ENCODE measurements around the gene IQCF6.
"Not testable (repeated sequence)": the region's sequence is repeated elsewhere in the genome, so short reads cannot be mapped to it uniquely, and the experiment has no call there.

Gene IQCF6

DNA sequence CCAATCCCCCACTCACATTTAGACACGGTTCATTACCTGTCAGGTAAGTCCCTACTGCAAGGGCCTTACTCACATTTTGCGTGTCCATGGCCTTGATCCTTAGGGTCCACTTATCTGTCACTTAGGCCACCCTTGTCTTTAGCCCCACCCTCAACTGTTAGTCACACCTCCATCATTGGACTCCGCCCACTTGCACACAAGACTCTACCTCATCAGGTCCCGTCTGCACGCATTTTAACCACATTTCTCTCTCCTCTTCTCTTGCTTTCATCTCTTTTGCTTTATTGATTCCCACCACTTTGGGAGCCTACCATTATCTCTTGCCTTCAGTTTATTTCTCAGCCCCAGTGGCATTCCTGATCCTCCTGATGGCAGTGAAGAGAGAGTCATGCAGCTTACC is at the start of gene IQCF6:
IQCF6 (minus strand) TSS at position 101 of the 400 bp plus-strand sequence; CDS start at position 88, 13 bp downstream.
- DNase-seq (ENCODE audit: low read depth in 1 of 2, low spot score in 1 of 2) = no peak

DNA sequence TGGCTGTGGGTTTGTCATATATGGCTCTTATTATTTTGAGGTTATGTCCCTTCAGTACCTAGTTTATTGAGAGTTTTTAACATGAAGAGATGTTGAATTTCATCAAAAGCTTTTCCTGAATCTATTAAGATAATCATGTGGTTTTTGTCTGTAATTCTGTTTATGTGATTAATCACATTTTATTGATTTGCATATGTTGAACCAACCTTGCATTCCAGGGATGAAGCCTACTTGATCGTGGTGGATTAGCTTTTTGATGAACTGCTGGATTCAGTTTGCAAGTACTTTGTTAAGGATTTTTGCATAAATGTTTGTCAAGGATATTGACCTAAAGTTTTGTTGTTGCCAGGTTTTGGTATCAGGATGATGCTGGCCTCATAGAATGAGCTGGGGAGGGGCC is 49.3 kb upstream of the IQCF6 start:
- DNase-seq (ENCODE audit: low read depth in 1 of 2, low spot score in 1 of 2) = no peak

DNA sequence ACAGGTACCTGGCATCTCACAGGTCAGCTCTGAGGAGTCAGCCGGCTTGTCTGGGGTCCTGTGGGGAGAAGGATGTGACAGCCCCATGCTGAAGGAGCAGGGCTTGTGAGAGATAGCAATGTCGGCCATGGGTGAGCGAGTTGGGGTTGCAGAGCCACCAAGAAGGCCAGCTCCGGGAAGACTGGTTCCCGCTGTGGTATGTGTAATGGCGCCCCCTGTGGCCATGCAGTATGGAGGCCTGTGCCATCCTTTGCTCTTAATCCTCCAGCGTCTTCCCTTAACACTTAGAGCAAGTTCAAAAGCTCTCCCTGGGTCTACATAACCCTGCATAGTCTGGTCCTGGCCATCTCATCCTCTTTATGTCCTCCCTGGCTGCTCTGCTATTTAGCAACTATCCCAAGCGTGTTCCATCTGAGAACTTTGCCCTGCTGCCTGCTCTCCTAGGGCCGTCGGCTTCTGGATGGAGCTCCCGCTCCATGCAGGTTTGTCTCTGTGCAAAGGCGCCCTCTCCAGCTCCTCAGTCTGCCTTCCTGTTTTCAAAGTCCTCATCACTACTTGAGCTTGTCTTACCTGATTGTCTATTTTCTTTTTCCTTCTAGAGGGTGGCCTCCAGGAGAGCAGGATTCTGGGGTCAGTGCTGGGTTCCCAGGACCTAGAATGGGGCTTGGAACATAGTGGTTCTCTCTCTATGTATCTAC is 40.8 kb upstream of the IQCF6 start:
- DNase-seq (ENCODE audit: low read depth in 1 of 2, low spot score in 1 of 2) = no peak

DNA sequence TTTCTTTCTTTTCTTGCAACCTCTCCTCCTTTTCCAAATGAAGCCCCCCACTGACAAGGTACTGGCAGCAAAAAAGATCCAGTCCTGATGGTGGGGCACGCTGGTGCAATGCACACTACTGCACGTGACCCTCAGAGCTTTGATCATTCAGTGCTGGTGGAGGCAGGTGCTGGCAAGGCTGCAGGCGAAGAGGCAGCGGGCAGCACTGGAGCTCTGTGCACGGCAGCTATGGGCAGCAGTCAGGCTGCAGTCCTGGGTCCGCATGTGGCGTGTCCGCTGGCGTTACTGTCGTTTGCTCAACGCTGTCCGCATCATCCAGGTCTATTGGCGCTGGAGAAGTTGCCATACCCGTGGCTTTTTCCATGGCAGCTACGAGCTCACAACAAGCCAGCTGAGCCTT is 40.1 kb upstream of the IQCF6 start:
- DNase-seq (ENCODE audit: low read depth in 1 of 2, low spot score in 1 of 2) = no peak

DNA sequence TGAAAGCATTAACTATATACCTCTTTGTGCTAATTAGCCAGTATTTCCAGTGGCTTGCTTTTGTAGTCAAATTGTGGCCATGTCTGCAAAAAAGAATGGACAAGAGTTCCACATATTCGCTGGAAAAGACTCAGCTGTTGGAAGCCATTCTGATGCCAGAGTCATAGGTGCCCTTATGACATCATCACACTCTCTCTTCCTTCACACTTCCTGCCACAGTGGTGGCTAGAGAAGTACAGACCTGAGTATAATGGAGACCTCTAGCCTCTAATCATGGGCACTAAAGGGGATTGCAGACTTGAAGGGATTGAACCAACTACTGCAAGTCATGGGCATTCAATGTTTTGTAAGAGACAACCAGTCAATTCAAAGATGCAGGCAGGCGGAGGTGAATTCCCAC is 38.3 kb upstream of the IQCF6 start:
- DNase-seq (ENCODE audit: low read depth in 1 of 2, low spot score in 1 of 2) = no peak

DNA sequence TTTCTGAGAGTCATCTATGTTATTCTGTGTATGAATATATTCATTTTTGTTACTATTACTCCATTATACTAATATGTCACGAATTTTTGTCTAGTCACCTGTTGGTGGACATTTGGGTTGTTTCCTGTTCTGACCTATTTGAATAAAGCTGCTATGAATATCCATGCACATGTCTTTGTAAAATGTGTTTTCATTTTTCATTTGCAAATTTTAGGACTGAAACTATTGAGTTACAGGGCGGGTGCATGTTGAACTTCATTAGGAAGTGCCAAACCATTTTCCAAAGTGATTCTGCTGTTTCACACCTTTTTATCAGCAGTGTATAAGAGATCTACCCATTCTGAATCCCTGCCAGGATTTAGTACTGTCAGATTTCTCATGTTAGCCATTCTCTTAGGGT is 37.7 kb upstream of the IQCF6 start:
- no peak for DNase-seq (ENCODE audit: low read depth in 1 of 2, low spot score in 1 of 2)

DNA sequence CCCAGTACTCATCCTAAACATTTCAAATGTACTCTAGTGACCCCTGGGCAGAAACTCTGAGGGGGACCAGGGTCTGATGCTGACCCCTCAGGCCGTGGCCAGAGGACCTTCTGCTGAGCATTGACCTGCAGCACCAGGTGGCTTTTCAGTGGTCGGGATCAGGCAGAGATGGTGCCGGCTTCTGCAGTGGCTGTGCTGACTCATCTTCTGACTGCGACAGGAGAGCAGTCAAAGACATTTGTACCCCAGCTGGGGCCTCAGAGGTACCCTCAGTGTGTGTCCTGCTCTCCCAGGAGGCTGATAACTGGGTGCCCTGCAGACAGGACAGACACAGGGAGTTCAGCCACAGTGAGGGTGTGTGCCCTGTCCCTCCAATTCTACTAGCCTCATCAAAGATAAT is 36.6 kb upstream of the IQCF6 start:
- no peak for DNase-seq (ENCODE audit: low read depth in 1 of 2, low spot score in 1 of 2)

DNA sequence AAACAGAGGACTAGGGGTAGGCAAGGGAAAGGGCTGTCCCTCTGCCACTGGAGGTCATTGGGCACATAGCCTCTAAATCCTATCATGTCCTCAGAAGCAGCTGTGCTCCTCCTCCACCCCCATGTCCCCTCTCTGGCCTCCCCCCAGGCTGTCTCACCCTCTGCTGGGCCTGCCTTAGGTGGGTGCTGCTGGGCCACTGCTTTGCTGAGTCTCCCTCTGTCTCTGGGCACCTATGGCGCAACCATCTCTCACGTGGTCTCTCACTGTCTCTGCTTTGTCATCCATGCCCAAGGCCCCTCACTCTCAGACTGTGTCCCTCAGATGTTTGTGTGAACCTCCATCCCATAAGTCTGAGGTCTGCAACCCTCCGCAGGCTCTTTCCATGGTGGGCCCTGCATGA is 35.0 kb upstream of the IQCF6 start:
- DNase-seq (ENCODE audit: low read depth in 1 of 2, low spot score in 1 of 2) = no peak

DNA sequence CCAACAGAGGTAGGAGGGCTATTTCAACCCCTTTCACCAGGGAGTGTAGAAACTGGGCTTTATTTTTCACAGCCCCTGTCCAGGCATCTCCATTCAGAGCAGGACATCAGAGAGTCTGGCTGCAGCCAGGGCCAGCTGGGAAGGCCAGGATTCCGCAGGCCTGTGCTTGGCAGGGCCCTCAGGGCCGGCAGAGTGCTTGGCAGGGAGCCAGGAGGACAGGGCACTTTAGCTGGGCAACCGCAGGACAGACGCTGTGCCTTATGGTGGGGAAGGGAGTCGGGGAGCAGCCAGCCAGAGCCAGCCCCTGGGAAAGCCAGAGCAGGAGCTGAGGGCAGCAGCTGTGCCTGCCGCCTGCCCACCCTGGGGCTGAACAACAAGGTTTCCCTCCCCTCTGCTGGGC is 34.5 kb upstream of the IQCF6 start:
- DNase-seq (ENCODE audit: low read depth in 1 of 2, low spot score in 1 of 2) = no peak

DNA sequence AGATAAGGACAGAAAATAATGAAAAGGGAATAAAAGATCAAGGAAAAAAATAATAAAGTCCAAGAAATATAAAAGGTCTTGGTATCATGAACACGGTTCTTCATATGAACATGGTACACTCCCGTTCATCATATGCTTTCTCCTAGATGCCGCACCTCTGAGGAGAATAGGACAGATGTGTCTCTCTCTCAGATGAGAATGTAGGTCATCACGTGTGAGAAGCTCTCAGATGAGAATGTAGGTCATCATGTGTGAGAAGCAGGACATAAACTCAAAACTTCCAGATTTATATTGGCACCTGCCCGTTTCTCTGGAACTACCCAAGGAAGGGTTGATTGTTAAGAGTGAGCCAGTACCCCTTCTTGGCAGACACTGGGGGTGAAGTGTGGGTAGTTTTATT is 29.9 kb upstream of the IQCF6 start:
- DNase-seq (ENCODE audit: low read depth in 1 of 2, low spot score in 1 of 2) = no peak

DNA sequence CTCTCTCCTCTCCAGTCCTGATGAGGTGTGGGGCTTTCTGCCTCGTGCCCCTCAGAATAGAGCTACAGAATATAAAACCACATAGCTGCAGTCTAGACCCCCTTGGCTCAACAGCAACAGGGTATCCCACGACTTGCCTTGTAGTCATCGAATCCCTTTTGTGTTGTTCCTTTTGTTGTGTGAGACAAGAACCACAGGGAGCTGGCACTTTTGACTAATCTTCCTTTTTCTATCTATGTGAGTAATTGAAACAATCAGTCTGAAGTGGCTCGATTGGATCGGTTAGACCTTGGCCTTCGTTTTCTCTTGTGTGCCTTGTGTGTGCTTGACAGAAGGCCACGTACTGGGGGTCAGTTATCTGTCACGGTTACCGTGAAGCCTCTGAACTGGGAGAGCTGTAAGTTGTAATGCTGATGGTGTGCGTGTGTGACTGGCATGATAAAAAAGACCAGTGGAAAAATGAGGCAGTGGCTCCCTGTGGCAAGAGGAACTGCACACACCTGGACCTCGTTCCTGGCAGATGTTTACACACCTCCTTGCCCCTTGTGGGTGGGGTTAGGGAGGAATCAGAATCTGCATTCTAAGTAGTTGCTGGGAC is 23.2 kb upstream of the IQCF6 start:
- no peak for DNase-seq (ENCODE audit: low read depth in 1 of 2, low spot score in 1 of 2)

DNA sequence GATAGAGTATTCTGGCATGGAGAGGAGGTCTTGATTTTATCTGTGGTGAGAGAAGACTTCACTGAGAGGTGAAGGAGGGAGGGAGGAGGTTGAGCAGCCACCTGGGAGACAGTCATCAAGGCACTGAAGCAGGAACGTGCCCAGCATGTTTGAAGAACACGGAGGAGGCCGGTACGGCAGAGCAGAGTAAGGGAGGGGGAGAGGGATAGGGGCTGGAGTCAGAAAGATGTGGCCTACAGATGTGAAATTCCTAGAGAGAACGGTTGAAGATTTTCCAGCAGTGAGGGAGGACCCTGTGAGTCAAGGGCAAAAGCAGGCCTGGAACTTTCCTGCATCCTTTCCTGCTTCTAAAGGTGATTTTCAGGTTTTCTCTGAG is 21.7 kb upstream of the IQCF6 start:
- DNase-seq (ENCODE audit: low read depth in 1 of 2, low spot score in 1 of 2) = no peak

DNA sequence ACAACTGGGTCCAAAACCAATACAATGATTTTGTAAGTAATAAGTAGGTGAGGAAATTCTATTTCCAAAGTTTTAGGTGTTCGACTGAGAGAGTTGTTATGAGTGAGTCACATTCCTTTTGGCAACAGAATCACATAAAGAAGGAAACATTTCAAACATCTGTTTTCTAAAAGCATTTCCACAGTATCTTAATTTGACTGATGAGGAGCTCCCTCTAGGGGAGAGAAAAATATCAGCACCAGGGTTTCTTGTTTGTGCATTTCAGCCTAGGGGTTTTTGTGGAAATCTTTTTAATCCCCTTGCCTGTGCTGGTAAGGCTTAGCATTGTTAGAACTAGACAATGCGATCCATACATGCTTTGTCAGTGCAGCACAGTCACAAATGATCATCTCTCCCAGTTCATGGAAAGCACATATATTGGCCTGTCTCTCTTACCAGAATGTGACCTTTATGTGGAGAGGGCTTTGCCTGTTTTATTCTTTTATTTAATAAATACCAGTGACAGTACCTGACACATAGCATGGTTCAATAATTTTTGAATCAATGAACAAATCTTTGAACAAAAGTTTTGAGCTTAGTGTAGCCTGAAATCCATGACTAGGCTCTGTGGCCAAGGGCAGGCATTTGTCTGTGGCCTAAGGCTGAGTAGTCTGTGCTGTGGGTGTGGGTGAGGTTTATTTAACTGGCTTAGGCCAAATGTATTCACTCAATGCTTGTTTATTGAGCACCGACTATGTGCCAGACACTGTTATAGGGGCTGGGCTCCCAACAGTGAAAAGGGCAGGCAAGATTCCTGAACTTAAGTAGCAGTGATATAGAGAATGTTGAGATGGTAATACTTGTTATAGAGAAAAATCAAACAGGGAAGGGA is 21.1 kb upstream of the IQCF6 start:
- no peak for DNase-seq (ENCODE audit: low read depth in 1 of 2, low spot score in 1 of 2)

DNA sequence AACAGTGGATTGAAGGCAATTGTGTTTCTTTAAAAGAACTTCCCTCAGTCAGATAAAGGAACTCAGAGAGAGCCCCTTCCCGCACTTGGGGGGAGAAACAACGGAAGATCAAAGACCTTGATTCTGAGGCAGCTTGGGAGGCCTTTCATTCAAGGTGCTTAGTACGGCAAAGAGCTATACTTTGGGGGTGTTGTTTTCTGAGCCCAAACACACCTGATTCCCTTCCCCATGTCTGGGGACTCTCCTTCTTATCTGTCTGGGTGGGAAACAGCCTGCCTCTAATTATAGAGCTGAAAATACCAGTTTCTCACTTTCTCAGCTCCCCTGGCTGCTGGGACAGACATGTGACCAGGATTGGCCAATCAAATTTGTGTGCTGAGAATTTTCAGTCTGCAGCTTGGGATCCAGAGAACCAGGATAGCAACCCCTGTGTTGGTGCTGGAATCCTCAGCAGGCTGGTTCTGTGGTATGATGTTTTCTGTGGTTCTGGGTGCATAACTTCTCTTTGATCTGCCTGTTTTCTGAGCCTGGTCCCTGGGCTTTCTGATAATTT is 19.4 kb upstream of the IQCF6 start:
- DNase-seq (ENCODE audit: low read depth in 1 of 2, low spot score in 1 of 2) = no peak

DNA sequence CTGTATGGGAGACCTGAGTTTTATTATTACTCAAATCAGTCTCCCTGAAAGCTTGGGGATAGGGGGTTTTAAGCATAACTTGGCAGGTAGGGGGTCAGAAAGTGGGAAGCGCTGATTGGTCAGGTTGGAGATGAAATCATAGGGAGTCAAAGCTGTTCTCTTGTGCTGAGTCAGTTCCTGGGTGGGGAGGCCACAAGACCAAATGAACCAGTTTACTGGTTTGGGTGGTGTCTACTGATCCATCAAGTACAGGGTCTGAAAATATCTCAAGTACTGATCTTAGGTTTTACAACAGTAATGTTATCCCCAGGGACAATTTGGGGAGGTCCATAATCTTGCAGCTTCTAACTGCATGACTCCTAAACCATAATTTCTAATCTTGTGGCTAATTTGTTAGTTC is 17.8 kb upstream of the IQCF6 start:
- DNase-seq (ENCODE audit: low read depth in 1 of 2, low spot score in 1 of 2) = no peak

DNA sequence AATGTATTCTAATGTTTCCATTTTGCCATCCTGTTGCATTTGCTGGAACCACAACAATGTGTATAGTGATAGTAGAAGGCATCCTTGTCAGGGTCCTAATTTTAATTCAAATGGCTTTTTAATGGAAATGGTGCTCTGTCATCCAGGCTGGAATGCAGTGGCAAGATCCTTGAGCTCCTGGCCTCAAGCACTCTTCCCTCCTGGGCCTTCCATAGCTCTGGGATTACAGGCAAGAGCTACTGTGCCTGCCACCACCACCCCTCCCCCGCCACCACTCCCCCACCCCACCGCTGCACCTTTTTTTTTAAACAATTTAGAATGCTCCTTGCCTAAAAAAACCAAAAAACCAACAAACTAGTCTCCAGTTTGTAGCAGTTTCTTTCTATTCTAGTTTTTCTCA is 15.2 kb upstream of the IQCF6 start:
- no peak for DNase-seq (ENCODE audit: low read depth in 1 of 2, low spot score in 1 of 2)

DNA sequence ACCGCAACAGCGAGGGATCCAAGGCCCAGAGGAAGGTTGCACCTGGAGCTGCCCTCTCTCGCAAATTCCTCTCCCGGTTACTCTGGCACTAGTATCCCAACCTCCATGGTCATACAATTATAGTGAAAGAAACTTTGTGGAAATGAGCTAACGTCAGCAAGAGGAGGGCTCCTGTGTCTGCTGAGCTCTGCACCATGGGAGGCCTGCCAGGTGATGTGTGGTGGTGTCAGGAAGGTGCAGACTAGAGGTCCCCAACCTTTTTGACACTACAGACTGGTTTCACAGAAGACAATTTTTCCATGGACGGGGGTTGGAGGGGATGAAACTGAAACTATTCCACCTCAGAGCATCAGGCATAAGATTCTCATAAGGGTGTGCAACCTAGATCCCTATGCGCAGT is 13.2 kb upstream of the IQCF6 start:
- no peak for DNase-seq (ENCODE audit: low read depth in 1 of 2, low spot score in 1 of 2)

DNA sequence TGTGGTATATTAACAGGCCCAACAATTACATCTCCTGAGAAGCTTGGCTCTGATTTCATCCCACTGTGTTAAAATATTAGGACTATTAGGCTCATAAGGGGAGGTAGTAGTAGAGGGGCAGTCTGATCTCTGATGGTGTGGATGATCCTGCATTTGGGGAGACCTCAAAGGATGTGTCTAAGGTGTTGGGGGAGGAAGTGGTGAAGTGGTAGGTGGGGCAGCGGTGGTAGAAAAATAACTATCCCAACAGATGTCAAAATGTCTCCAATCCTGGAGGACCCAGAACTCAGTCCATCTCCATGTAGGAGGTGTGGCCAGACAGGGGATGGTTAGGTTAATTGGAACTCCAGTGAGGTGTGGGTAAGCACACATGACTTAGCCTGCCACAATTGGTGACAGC is 10.4 kb upstream of the IQCF6 start:
- DNase-seq (ENCODE audit: low read depth in 1 of 2, low spot score in 1 of 2) = no peak

DNA sequence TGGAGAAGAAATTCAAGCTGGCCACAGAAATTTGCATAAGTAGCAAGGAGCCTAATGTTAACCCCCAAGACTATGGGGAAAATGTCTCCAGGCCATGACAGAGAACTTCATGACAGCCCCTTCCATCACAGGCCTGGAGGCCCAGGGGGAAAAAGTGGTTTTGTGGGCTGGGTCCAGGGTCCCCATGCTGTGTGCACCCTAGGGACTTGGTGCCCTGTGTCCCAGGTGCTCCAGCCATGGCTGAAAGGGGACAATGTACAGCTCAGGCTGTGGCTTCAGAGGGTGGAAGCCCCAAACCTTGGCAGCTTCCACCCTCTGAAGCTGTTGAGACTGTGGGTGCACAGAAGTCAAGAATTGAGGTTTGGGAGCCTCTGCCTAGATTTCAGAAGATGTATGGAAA is 8.5 kb upstream of the IQCF6 start:
- not testable (repeated sequence) for DNase-seq (ENCODE audit: low read depth in 1 of 2, low spot score in 1 of 2)

DNA sequence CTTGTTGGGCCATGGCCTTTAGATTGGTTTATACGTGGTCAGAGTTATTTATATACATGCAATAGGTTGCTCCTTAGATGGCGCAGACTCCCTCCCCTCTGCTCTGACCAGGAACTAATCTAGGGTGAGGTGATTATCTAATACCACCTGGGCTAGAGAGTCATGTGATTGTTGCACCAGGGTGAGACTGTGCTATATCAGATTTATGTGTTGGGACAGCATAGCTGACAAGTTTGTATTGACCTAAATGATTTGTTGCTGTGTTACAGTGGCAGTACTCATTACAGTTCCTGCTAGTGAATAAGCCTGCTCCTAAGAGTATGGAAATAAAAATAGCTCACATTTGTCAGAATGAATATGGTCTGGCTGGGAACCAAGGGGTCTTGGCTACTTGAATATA is 7.2 kb upstream of the IQCF6 start:
- no peak for DNase-seq (ENCODE audit: low read depth in 1 of 2, low spot score in 1 of 2)

DNA sequence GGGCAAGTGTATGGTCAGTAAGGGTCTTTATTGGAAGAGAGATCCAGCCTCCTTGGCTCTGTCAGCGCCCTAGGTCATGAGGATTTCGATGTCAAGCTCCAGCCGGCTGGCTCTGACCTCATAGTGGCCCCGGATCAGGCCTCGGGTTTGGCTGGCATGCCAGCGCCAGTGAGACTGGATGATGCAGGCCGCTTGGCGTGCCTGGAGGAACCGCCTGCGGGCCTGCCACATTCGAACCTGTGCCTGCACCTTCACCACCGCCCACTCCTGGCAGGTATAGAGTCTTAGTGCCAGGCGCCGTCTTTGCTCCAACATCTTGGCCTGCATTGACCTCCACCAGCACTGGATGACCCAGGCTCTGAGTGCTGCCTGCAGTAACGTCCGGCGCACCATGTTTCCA is 483 bp downstream of the IQCF6 start:
- no peak for DNase-seq (ENCODE audit: low read depth in 1 of 2, low spot score in 1 of 2)

DNA sequence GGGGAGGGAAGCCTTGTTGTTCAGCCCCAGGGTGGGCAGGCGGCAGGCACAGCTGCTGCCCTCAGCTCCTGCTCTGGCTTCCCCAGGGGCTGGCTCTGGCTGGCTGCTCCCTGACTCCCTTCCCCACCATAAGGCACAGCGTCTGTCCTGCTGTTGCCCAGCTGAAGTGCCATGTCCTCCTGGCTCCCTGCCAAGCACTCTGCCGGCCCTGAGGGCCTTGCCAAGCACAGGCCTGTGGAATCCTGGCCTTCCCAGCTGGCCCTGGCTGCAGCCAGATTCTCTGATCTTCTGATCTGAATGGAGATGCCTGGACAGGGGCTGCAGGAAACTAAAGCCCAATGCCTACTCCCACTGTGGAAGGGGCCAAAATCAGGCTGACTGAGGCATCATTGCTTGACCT is 1.1 kb downstream of the IQCF6 start:
- no peak for DNase-seq (ENCODE audit: low read depth in 1 of 2, low spot score in 1 of 2)

Measured in stimulated activated CD4-positive, alpha-beta T cell treated with anti-CD3 and anti-CD28 coated beads, Interleukin-15, amount 100 ng/mL, for 1 hour (primary cell).